HG03159 (cell line): ENCODE results near the gene EVL.
"Not testable (repeated sequence)": the region's sequence is repeated elsewhere in the genome, so short reads cannot be mapped to it uniquely, and the experiment has no call there.

ENCODE experiments used
- ATAC-seq: cut with Tn5 transposase; IDR thresholded peaks from one replicate; pipeline ENCODE4 v1.9.1; 2021; ENCODE audit warnings: mild to moderate bottlenecking, moderate library complexity; ENCODE audit not compliant: unreplicated experiment

The EVL gene, protein sequence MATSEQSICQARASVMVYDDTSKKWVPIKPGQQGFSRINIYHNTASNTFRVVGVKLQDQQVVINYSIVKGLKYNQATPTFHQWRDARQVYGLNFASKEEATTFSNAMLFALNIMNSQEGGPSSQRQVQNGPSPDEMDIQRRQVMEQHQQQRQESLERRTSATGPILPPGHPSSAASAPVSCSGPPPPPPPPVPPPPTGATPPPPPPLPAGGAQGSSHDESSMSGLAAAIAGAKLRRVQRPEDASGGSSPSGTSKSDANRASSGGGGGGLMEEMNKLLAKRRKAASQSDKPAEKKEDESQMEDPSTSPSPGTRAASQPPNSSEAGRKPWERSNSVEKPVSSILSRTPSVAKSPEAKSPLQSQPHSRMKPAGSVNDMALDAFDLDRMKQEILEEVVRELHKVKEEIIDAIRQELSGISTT

GRCh38 chr14:100065111-100065871, at the start of gene EVL:
TSS of gene EVL (plus strand) at chr14:100065422. CDS start at chr14:100065501, 79 bp downstream.
- ATAC-seq, result peak; percentile 51

DNA sequence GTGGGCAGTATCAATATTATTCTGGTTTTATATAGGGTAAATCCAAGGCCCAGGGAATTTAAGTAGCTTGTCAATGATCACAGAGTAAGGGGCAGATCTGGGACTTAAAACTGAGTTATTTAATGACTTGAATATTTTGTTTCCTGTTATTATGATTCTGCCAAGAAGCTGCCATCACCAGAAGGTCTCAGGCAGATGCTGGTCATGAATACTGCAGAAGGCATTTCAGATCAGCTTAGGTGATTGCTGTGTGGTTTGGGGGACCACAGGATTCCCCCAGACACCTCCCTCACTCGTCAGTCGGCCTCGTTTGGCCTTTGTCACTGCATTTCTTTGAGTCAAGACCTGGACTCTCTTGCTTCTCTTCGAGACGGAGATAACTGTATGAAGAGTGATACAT, 47.7 kb upstream of the EVL start:
- no peak for ATAC-seq

DNA sequence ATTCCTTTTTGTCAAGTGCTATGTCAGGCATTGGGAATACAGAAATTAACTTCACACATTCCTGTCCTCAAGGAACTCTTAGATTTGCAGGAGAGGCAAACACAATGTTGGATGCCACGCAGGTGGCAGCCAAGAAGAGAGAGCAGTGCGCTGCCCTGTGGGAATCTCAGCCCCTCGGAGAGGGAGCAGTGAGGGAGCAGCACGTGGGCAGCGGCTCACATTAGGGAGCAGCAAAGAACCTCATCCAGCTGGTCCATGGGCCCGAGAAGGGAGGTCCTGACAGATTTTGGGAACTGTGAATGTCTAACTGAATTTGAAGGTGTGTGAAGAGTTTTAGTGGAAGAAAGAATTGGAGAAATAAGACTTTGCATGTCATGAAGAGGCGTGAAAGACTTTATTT, 47.2 kb upstream of the EVL start:
- ATAC-seq, result no peak

DNA sequence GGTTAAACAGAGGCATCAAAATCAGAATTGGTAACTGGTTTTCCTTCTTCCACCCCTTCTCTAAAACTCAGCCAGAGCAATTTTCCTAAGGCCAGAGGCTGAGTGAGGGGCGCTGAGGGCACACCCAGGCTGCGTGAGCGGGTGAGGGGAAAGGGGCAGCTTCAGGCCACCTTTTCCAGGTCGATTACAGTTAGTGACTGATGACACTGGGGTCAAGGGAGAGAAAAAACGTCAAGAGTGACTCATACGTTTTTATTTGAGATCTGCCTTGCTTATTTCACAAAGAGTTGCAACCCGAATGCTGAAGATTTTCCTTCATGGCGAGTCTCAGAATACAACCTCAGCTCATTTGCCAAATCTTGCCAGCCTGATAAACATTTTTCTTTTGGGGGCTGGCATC, 46.7 kb upstream of the EVL start:
- no peak for ATAC-seq

GRCh38 chr14:100019156-100019744, 46.0 kb upstream of the EVL start:
- ATAC-seq, result no peak

- ATAC-seq, result no peak
These were observed 44.6 kb upstream of the EVL start for GRCh38 chr14:100020629-100021028.

GRCh38 chr14:100022772-100023451, 42.3 kb upstream of the EVL start:
- ATAC-seq, result no peak

- ATAC-seq, result no peak
These were observed 40.1 kb upstream of the EVL start for GRCh38 chr14:100025111-100025510.

DNA sequence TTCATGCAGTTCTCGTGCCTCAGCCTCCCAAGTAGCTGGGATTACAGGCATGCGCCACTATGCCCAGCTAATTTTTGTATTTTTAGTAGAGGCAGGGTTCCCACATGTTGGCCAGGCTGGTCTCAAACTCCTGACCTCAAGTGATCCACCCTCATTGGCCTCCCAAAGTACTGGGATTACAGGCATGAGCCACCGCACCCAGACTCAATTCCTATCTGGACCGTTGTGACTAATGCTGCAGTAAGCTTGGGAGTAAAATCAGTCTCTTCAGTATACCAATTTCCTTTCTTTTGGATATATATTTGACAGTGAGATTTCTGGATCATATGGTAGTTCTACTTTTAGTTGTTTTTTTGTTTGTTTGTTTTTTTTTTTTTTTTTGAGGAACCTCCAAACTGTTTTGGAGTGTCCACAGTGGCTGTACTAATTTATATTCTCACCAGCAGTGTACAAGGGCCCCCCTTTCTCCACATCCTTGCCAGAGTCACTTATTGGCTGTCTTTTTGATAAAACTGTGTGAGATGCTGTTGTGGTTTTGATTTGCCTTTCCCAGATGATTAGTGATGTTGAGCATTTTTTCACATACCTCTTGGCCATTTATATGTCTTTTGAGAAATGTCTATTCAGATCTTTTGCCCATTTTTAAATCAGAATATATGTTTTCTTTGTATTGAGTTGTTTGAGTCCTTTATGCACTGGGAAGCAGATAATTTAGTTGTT, 37.3 kb upstream of the EVL start:
- ATAC-seq, result no peak

- ATAC-seq, result no peak
These were observed 36.1 kb upstream of the EVL start for GRCh38 chr14:100028990-100029677.

GRCh38 chr14:100030006-100030405, 35.2 kb upstream of the EVL start:
- not testable (repeated sequence) for ATAC-seq

- no peak for ATAC-seq
These were observed 34.6 kb upstream of the EVL start for GRCh38 chr14:100030452-100031153.

GRCh38 chr14:100031506-100032281, 33.5 kb upstream of the EVL start:
- no peak for ATAC-seq

GRCh38 chr14:100032738-100033137, 32.5 kb upstream of the EVL start:
- no peak for ATAC-seq

- ATAC-seq, result no peak
These were observed 31.7 kb upstream of the EVL start for GRCh38 chr14:100033347-100034075.

DNA sequence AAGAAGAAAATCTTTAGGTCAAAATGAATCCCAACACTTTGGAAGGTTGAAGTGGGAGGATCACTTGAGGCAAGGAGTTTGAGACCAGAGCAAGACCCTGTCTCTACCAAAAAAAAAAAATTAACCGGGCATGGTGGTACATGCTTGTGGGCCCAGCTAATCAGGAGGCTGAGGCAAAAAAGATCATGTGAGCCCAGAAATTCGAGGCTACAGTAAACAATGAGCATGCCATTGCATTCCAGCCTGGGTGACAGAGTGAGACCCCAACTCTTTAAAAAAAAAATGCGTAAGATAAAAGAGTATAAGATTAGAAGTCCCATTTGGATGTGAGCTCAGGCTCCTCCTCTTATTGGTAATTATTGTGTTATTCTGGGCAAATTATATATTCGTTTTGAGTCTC, 30.8 kb upstream of the EVL start:
- no peak for ATAC-seq

- ATAC-seq, result no peak
These were observed 30.2 kb upstream of the EVL start for GRCh38 chr14:100034961-100035500.

DNA sequence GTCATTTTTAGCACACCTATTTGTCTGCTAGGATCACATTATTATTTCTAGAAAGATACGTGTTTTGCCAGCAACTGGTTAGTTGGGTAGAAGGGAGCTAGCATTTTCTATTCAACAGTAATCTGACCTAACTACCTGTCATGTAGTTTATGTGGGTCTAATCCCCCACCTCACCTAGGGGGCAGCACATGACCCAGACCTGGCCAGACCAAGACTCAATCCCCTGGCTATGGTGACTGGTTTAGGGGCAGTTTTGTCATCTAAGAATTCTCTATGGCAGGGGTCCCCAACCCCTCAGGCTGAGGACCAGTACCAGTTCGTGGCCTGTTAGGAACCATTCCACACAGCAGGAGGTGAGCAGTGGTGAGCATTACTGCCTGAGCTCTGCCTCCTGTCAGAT, 29.5 kb upstream of the EVL start:
- ATAC-seq, result no peak
